GM23338 (cell line): ENCODE results near the gene TMEM126B. TPM values are rescaled to one million over a fixed set of nuclear protein-coding genes. Genes with fewer than 3 reads are reported as not detected.

Experiments used
- ATAC-seq: fragments of 200-7000 bp; cut with Tn5 transposase; 3 replicates; pipeline ENCODE4 v1.9.1; 2020
- DNase-seq: peaks from one replicate; pipeline ENCODE4 v3.0.0-alpha.2; 2015; ENCODE audit warnings: low spot score
- H2AFZ ChIP-seq: fragments of 200-600 bp; sonication (generic); 2 replicates; pipeline ENCODE4 v1.8.0; 2016; ENCODE audit warnings: antibody characterized with exemption, mild to moderate bottlenecking, moderate library complexity
- H3F3A ChIP-seq: fragments of 200-600 bp; sonication (generic); replicated peaks from 2 replicates; pipeline ENCODE4 v1.8.0; 2017; ENCODE audit warnings: antibody characterized with exemption, mixed run types, low read depth
- H3K27ac ChIP-seq: fragments of 200-600 bp; sonication (generic); 2 replicates; pipeline ENCODE4 v1.6.1; 2016; ENCODE audit warnings: low read depth
- H3K27me3 ChIP-seq: fragments of 200-600 bp; sonication (generic); 2 replicates; pipeline ENCODE4 v1.8.0; 2016; ENCODE audit warnings: mild to moderate bottlenecking, mixed run types, moderate library complexity; ENCODE audit not compliant: insufficient read depth
- H3K36me3 ChIP-seq: fragments of 200-600 bp; sonication (generic); 2 replicates; pipeline ENCODE4 v1.8.0; 2016; ENCODE audit warnings: mild to moderate bottlenecking; ENCODE audit not compliant: insufficient read depth
- H3K4me1 ChIP-seq: fragments of 200-600 bp; sonication (generic); 2 replicates; pipeline ENCODE4 v1.8.0; 2016; ENCODE audit warnings: mild to moderate bottlenecking, moderate library complexity; ENCODE audit not compliant: insufficient read depth
- H3K4me2 ChIP-seq: fragments of 200-600 bp; sonication (generic); 2 replicates; pipeline ENCODE4 v1.7.1; 2017; ENCODE audit warnings: mixed run types
- H3K4me3 ChIP-seq: fragments of 200-600 bp; sonication (generic); 2 replicates; pipeline ENCODE4 v1.6.1; 2016; ENCODE audit warnings: mixed run types
- H3K79me2 ChIP-seq: fragments of 200-600 bp; sonication (generic); replicated peaks from 2 replicates; pipeline ENCODE4 v1.8.0; 2017; ENCODE audit warnings: mild to moderate bottlenecking; ENCODE audit not compliant: insufficient read depth
- H3K9me2 ChIP-seq: fragments of 200-600 bp; sonication (generic); 2 replicates; pipeline ENCODE4 v1.8.0; 2017; ENCODE audit not compliant: insufficient read depth
- H4K20me1 ChIP-seq: fragments of 200-600 bp; sonication (generic); replicated peaks from 2 replicates; pipeline ENCODE4 v1.8.0; 2017; ENCODE audit warnings: mild to moderate bottlenecking; ENCODE audit not compliant: insufficient read depth
- H3K27ac Mint-ChIP-seq: 2 replicates; pipeline ENCODE4 v1.8.0; 2020; ENCODE audit warnings: inconsistent platforms, mild to moderate bottlenecking, moderate library complexity, mixed read lengths
- H3K27me3 Mint-ChIP-seq: 3 replicates; pipeline ENCODE4 v1.8.0; 2022; ENCODE audit warnings: low read depth, mild to moderate bottlenecking, moderate library complexity, mixed read lengths, inconsistent platforms; ENCODE audit not compliant: insufficient read depth, poor library complexity
- H3K36me3 Mint-ChIP-seq: 3 replicates; pipeline ENCODE4 v1.8.0; 2021; ENCODE audit warnings: low read depth, mild to moderate bottlenecking, inconsistent platforms, moderate library complexity, mixed read lengths
- H3K4me1 Mint-ChIP-seq: 3 replicates; pipeline ENCODE4 v1.8.0; 2020; ENCODE audit warnings: mild to moderate bottlenecking, inconsistent platforms, mixed read lengths
- H3K4me3 Mint-ChIP-seq: 3 replicates; pipeline ENCODE4 v1.8.0; 2021; ENCODE audit warnings: moderate library complexity, mild to moderate bottlenecking, inconsistent platforms, mixed read lengths
- H3K9me3 Mint-ChIP-seq: 3 replicates; pipeline ENCODE4 v1.8.0; 2020; ENCODE audit warnings: moderate library complexity, mild to moderate bottlenecking, inconsistent platforms, mixed read lengths
- CREB1 ChIP-seq: fragments of 250-450 bp; sonication (Bioruptor Pico); IDR thresholded peaks from 2 replicates; pipeline ENCODE4 v1.5.0; 2020; ENCODE audit warnings: low read depth, mild to moderate bottlenecking, moderate library complexity
- EZH2phosphoT487 ChIP-seq: fragments of 200-600 bp; sonication (generic); IDR thresholded peaks from one replicate; pipeline ENCODE4 v1.8.1; 2018; ENCODE audit warnings: antibody characterized with exemption; ENCODE audit not compliant: unreplicated experiment
- JUNB ChIP-seq: IDR thresholded peaks from one replicate; pipeline ENCODE4 v1.6.1; 2016; ENCODE audit warnings: antibody characterized with exemption; ENCODE audit not compliant: unreplicated experiment
- POLR2AphosphoS5 ChIP-seq: IDR thresholded peaks from 2 replicates; pipeline ENCODE4 v1.6.1; 2016; ENCODE audit warnings: antibody characterized with exemption, low read depth
- ZNF114 ChIP-seq: fragments of 250-450 bp; sonication (Bioruptor Pico); IDR thresholded peaks from 2 replicates; pipeline ENCODE4 v1.5.0; 2020; ENCODE audit warnings: mild to moderate bottlenecking, moderate library complexity
- ZNF331 ChIP-seq: fragments of 250-450 bp; sonication (Bioruptor Pico); IDR thresholded peaks from 2 replicates; pipeline ENCODE4 v1.5.0; 2020; ENCODE audit warnings: low read depth, mild to moderate bottlenecking, moderate library complexity
- polyA plus RNA-seq: library from polyadenylated mRNA; unstranded; fragments of >200 nt; fragmentation: Nextera tagmentation; extraction: Ambion mirVana; gene quantifications from 2 replicates; pipeline ENCODE4 v1.2.1, GENCODE V29; 2016
- total RNA-seq: library from RNA; depleted of rRNA; stranded (reverse); fragments of >200 nt; shearing (Covaris generic); gene quantifications from 2 replicates; pipeline ENCODE4 v1.2.3, GENCODE V29; 2014
- TF ChIP-seq, protein P1 (sequence below): IDR thresholded peaks from one replicate; pipeline ENCODE4 v1.6.1; 2018; ENCODE audit warnings: antibody characterized with exemption; ENCODE audit not compliant: unreplicated experiment
- TF ChIP-seq, protein P2 (sequence below): IDR thresholded peaks from 2 replicates; pipeline ENCODE4 v1.6.1; 2016; ENCODE audit warnings: antibody characterized with exemption
- TF ChIP-seq, protein P3 (sequence below), 2 experiments: fragments of 200-600 bp in 1 of 2; sonication (generic) in 1 of 2; conservative IDR thresholded peaks; 2 replicates each; pipeline versions ENCODE4 v1.5.1 to v1.6.1; 2016 to 2017; ENCODE audit warnings: antibody characterized with exemption in 2 of 2, low read depth in 2 of 2, mild to moderate bottlenecking in 2 of 2, moderate library complexity in 1 of 2

The TMEM126B gene
- total and polyA plus RNA-seq, 2 experiments from 2014 or later = 93.0 to 169 TPM

DNA sequence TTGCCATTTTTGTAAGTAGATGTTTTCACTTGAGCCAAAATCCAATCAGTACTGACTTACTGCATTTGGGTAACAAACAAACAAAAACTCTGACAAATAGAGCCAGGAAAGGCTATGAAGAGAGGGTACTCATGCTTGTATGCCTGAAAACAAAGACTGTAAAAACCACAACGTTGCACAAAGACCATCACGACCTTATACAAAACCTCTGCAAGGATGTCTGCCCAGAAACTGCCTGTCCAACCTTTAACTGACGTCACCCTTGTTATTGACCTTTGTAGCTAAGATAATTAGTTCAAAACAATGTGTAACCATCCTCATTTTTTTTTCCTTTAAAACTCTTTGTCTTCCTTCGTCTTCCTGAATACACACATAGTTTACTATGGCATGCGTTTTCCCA is 37.3 kb downstream of the TMEM126B start (continued):
- TF ChIP-seq, protein P1, sequence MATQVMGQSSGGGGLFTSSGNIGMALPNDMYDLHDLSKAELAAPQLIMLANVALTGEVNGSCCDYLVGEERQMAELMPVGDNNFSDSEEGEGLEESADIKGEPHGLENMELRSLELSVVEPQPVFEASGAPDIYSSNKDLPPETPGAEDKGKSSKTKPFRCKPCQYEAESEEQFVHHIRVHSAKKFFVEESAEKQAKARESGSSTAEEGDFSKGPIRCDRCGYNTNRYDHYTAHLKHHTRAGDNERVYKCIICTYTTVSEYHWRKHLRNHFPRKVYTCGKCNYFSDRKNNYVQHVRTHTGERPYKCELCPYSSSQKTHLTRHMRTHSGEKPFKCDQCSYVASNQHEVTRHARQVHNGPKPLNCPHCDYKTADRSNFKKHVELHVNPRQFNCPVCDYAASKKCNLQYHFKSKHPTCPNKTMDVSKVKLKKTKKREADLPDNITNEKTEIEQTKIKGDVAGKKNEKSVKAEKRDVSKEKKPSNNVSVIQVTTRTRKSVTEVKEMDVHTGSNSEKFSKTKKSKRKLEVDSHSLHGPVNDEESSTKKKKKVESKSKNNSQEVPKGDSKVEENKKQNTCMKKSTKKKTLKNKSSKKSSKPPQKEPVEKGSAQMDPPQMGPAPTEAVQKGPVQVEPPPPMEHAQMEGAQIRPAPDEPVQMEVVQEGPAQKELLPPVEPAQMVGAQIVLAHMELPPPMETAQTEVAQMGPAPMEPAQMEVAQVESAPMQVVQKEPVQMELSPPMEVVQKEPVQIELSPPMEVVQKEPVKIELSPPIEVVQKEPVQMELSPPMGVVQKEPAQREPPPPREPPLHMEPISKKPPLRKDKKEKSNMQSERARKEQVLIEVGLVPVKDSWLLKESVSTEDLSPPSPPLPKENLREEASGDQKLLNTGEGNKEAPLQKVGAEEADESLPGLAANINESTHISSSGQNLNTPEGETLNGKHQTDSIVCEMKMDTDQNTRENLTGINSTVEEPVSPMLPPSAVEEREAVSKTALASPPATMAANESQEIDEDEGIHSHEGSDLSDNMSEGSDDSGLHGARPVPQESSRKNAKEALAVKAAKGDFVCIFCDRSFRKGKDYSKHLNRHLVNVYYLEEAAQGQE = no peak
- TF ChIP-seq EZH2phosphoT487 (no peak), POLR2AphosphoS5 (no peak), JUNB (no peak)
- TF ChIP-seq, protein P2, sequence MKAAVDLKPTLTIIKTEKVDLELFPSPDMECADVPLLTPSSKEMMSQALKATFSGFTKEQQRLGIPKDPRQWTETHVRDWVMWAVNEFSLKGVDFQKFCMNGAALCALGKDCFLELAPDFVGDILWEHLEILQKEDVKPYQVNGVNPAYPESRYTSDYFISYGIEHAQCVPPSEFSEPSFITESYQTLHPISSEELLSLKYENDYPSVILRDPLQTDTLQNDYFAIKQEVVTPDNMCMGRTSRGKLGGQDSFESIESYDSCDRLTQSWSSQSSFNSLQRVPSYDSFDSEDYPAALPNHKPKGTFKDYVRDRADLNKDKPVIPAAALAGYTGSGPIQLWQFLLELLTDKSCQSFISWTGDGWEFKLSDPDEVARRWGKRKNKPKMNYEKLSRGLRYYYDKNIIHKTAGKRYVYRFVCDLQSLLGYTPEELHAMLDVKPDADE = no peak
- TF ChIP-seq, protein P3, sequence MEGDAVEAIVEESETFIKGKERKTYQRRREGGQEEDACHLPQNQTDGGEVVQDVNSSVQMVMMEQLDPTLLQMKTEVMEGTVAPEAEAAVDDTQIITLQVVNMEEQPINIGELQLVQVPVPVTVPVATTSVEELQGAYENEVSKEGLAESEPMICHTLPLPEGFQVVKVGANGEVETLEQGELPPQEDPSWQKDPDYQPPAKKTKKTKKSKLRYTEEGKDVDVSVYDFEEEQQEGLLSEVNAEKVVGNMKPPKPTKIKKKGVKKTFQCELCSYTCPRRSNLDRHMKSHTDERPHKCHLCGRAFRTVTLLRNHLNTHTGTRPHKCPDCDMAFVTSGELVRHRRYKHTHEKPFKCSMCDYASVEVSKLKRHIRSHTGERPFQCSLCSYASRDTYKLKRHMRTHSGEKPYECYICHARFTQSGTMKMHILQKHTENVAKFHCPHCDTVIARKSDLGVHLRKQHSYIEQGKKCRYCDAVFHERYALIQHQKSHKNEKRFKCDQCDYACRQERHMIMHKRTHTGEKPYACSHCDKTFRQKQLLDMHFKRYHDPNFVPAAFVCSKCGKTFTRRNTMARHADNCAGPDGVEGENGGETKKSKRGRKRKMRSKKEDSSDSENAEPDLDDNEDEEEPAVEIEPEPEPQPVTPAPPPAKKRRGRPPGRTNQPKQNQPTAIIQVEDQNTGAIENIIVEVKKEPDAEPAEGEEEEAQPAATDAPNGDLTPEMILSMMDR (conservative IDR thresholded peaks at IDR 0.05; ENCODE audit: low read depth in 2 of 2) = no peak

DNA sequence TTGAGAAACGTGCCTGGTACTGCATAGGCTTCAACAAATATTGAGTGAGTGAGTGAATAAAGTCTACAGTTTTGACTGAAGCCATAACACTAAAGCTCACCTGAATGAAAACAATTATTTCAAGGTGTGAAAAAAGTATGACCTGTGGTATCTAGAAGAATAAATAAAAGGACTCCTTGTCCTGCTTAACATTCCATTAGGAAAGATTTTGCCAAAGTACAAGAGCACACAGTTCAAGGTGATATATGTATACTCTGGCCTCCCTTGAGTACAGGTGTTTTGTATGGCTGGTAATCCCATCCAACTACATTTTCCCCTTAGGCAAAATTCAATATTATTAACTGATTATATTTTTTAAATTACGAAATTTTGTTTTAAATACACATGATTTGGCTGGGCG is 38.3 kb downstream of the TMEM126B start:
- Histone ChIP-seq H3K9me2 (no peaks in the 10 kb centered on the region), H3K27ac (no peak overlapping the region), H3K4me1 (0 out of 2 replicates have a peak, but pooled peaks cover 3% of the 10 kb centered on the region), H3K27me3 (peaks cover 7% of the 10 kb centered on the region; the same call in 1 of the 2 replicates), H4K20me1 (peaks cover 17% of the 10 kb centered on the region), H3K4me2 (no peak overlapping the region), H2AFZ (no peak overlapping the region), H3K36me3 (peaks cover 4% of the 10 kb centered on the region; the same call in 1 of the 2 replicates), H3F3A (no peaks in the 10 kb centered on the region), H3K79me2 (peaks cover 30% of the 10 kb centered on the region), H3K4me3 (no peak overlapping the region)
- TF ChIP-seq CREB1 (CRISPR knock-in tag) = no peak
- TF ChIP-seq ZNF114 (CRISPR knock-in tag) = no peak
- TF ChIP-seq POLR2AphosphoS5 = no peak
- no peak for TF ChIP-seq ZNF331 (CRISPR knock-in tag)
- TF ChIP-seq, protein P1 = no peak
- no peak for TF ChIP-seq JUNB
- no peak for ATAC-seq
- no peak overlapping the region for H3K4me3 Mint-ChIP-seq
- H3K9me3 Mint-ChIP-seq = peaks cover 12% of the 10 kb centered on the region; the same call in 2 of the 3 replicates
- H3K4me1 Mint-ChIP-seq = peaks cover 9% of the 10 kb centered on the region; the same call in 2 of the 3 replicates
- H3K27me3 Mint-ChIP-seq = peaks cover 16% of the 10 kb centered on the region
- peaks cover 22% of the 10 kb centered on the region for H3K36me3 Mint-ChIP-seq
- DNase-seq = no peak
- H3K27ac Mint-ChIP-seq = no peak overlapping the region
